CD4-positive, alpha-beta T cell treated with Interleukin-15 for 4 hours (primary cell): Measurements from ENCODE around the gene NAV3.

Source experiments
- DNase-seq: peaks from one replicate; pipeline ENCODE4 v3.0.0-alpha.2; 2020; ENCODE audit warnings: low spot score

NAV3 gene

DNA sequence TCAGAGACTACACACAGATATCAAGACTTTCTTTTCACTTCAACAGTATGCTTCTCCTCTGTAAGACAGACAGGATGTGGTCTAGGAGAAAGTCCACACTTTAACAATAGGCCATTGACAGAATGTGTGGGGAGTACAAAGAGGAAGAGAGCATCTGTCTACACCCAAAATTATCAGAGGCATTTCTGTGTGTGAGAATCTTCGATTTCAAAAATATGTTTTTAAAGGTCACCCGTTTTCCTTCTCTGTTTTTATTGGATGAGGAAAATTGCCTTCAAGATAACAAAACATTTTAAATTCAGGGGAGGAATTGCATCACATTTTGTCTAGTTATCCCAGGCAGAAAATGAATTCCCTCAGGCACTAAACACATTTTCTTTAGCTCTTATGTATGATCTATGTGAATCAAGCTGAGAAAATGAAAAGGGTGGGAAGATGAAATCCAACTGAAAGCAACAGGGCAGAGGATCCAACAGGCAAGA is 16.4 kb downstream of the NAV3 start:
- DNase-seq, result no peak

DNA sequence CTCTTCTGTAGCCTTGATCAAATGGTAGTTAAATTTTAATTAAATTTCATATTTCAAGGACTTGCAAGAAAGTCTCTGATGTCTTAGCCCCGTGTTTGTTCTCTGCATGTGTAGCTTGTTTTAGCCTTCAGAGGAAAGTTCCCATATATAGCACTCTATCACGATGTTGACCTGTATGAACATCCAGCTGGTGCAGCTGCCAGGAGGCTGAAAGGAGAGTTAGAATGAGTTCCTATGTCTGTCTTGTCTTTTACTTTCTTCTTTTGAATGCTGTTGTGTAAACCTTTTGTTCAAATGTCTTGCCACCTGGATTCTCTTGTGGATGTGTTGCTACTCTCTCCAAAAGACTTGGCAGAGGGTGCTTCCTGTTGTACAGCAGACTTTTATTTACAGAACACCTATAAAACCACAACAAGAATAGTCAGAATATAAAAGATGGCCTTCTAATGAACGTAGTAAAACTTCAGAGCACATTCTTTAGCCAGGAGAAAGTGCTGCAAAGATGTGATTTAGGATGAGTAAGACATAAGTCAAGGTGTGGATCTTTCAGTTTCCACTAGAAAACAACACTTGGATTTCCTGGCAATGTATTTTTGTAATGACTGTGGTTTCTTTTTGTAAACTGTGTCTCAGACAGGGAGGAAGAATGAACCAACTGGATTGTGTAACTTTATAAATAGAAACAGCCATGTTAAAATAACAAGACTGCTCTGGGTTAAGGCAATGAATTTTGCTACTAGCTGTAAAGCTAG is 17.2 kb downstream of the NAV3 start:
- DNase-seq, result no peak

- no peak for DNase-seq
These were observed 19.4 kb downstream of the NAV3 start for GRCh38 chr12:77850129-77850528.

- DNase-seq, result no peak
These were observed 20.0 kb downstream of the NAV3 start for GRCh38 chr12:77850698-77851097.

DNA sequence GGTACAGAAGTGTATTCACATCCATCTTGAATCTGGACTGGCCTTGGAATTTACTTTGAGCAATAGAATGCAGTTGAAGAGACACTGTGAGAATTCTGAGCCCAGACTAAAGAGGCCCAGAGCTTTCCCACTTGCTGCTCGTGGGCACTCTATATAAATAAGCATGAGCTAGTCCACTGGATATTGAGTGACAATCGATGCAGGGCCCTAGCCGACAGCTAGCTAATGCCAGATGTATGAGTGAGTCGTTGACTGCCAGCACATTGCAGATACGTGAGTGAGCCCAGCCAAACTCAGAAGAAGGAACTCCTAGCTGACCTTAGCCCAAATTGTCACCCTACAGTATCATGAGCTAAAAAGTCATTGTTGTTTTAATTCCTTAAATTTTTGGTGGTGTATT is 24.9 kb downstream of the NAV3 start:
- DNase-seq, result no peak

DNA sequence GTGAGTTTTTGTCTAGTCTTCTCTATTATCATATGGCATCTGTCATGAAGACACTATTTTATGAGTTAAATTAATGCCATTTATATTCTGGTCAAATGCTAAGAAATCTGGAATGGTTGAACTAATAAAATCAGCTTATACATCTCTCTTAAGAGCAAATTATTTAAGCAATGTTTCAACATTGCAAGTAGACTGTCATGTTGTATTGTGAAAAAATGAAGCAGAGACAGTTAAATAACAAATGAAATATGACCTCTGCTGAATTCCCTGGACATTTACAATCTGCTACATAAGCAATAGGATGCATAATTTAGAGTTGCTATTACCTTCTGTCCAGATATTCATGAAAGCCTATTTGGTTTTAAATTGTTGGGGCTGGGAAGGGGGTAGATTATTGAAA is 30.6 kb downstream of the NAV3 start:
- DNase-seq, result no peak

DNA sequence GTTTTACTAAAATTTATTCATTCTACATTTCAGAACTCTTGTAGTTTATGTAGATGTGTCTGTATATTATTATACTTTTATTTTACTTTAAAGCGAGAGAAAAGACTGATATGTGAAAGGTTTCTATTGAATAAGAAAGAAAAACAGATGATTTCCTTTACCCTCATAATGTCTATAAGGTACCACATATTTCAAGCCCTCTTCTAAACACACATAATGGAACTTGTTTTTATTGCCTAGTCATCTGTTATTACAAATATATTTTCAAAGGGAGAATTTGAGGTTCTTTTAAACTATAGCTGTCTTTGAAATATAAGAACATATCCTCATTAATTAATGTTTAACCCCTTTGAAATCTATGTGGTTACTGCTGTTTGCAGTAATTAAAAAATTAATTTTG is 34.5 kb downstream of the NAV3 start:
- no peak for DNase-seq

GRCh38 chr12:77878901-77879300 is 48.2 kb downstream of the NAV3 start:
- no peak for DNase-seq

GRCh38 chr12:77882709-77883108 is 52.0 kb downstream of the NAV3 start:
- DNase-seq, result no peak

DNA sequence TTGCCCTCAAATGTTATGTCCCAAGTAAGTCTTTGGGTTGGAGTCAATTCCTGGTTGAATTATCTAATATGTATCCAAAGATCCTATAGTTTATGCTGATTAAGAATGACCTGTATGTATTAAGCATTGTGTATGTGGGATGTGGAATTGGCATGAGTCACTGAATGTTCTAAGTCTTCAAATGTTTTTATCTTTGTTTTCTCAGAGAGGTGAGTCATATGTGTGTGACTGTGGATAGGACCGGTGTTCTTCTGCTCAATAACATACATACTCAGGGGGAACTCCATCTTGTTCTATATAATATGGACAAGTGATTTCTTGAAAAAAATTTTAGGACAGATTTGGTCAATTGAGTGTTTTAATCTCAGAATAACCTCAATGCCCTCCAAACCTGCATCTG is 57.9 kb downstream of the NAV3 start:
- no peak for DNase-seq

- no peak for DNase-seq
These were observed 60.9 kb downstream of the NAV3 start for GRCh38 chr12:77891518-77892147.

DNA sequence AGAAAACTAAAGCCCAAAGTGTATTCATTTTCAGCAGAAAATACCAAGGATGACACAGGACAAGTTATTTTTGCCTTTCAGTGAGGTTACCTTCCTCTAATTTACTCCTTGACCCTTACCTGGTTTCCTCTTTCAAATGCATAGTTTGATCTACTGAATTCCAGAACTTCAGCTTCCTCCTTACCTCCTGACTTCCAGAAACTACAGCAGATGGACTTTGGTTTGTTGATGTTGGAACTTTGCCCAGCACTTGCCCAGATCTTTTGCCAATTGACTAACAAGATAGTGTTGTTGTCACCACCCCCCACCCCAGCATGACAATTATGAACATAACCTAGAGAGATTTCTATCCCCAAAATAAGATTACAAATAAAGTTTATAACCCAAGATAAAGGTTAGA is 63.2 kb downstream of the NAV3 start:
- DNase-seq, result no peak

DNA sequence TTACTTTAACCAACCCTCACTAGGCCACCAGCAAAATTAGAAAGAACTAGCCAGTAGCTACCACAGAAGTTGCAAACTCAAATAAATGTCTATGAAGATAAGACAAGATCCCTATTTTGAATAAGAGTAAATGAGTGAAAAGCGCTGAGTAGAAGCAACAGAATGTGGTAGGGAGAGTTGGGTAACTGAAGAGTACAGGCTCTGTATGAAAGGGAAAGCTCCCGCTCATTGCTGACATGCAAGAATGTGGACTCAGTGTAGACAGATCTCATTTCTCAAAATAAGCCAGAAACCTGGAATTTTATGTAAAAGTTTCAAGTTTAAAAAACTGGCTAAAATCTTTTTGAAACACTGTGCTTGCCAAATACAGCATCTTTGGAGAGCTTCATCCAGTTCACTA is 63.9 kb downstream of the NAV3 start:
- DNase-seq, result no peak

GRCh38 chr12:77895699-77896098 is 65.0 kb downstream of the NAV3 start:
- DNase-seq, result no peak

DNA sequence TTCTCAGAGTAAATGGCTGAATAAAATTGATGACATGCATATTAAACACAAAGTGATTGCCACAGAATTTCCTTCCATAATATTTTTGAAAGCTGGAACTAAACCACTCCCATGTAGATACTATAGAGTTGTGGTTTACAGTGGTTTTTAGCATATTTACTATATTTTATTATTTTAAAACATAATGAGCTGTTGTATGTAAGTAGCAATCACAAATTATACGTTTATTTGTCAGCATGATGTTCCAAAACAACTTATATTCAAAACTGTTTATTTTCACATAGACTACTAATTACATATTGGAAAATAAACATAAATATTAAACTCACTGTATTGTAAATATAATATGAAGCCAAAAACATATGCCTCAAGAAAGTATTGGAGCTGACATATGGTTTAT is 77.2 kb downstream of the NAV3 start:
- no peak for DNase-seq

DNA sequence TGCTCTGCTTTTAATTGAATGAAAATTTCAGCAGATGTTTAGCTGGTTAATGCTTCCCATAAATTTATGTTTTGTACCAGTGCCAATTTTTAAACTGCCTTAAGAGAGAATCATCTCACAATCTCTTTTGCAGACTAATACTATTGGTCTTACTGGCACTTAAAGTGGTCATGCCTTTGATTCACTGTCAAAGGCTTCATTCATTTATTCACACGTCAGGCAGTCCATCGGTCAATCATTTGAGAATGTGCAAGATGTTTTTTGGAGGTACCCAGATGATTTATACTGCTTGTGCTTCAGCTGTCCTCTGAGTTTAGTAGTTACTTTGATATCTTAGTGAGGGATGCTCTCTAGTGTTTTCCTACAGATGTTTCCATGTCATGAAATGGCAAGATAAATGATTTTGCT is 83.4 kb downstream of the NAV3 start:
- no peak for DNase-seq

- DNase-seq, result no peak
These were observed 84.4 kb downstream of the NAV3 start for GRCh38 chr12:77915071-77915600.

DNA sequence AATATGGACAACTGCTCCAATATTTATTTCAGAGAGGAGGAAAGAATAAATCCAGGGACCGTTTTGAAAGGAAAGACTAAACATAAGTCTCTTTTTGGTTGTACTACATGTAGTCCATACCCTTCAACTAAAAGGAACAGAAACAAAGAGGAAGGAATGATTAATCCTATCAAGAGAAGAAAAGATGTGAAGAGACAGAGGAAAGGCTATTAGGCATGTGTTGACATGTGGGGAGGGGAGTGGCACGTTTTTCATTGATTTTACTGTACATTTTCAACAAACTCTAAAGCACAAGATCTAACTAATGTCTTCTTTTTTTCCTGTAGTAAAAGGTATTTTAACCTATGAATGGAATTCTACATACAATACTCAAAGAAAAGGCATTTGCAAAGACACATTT is 85.6 kb downstream of the NAV3 start:
- DNase-seq, result no peak

- DNase-seq, result no peak
These were observed 87.4 kb downstream of the NAV3 start for GRCh38 chr12:77918046-77918445.

GRCh38 chr12:77919450-77919849 is 88.8 kb downstream of the NAV3 start:
- DNase-seq, result no peak

DNA sequence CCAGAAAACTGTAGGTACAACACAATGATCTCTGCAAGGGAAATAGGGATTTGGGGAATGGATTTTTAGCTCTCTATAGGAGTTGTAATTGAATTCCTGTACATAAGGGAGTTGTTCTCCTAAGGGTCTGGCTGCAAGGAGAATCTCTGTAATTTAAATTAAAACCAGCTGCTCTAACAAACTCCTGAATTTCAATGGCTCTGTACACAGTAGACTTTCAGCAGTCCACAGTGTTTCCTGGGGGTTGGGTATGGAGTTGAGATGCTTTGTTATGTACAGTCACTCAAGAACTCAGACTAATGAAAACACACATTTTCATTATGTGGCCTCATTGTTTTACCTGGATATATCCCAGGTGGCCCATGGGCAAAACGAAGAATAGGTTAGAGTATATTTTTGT is 93.2 kb downstream of the NAV3 start:
- no peak for DNase-seq

DNA sequence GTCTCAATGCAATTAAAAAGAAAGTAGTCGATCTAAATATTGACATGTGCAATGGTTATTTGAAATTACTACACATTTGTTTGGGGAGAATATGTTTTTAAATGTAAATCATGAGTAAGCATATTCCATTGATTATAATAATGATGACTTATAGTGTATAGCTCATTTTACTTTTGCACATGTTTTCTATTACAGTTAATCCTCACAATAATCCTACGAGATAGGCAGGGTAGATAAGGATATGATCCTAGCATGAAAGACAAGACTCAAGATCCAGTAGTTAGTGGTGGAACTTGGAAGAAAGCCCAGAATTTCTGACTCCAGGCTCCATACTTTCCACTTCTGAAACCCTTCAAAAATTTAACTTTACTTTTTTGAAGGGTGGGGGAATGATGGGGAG is 94.0 kb downstream of the NAV3 start:
- no peak for DNase-seq

- DNase-seq, result no peak
These were observed 94.9 kb downstream of the NAV3 start for GRCh38 chr12:77925536-77926108.
